Activated CD4-positive, alpha-beta T cell treated with anti-CD3 and anti-CD28 coated beads for 1 hour (primary cell): ENCODE results near the gene SFXN1.

ENCODE experiments used
- DNase-seq: peaks from one replicate; pipeline ENCODE4 v3.0.0-alpha.2; 2020

The SFXN1 gene

DNA sequence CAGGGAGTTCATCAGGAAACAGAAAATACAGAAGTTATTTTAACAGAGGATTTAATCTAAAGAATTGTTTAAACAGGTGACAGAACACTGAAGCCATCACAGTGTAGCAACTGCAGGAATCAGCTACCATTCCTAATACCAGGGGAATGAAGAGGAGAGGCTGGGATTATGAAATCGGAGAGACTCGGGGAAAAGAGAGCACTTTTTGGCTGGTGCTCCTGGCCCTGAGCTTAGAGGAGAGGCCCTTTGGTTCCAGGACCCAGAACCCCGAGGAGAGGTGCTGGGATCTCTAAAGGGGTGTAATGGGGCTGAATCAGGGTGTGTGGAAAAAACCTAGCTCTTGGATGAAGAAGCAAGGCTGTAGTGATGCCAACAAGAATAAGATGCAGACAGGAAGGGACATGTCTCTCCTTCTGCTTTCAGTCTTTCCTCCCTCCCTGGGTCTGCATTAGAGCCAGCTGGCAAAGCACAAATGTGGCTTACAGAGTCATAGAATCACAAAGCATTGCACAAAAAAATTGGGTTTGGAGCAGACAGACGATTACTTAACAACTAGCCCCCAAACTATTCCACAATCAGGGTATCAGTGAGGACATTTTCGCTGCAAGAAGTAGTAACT, 11.6 kb upstream of the SFXN1 start:
- no peak for DNase-seq

DNA sequence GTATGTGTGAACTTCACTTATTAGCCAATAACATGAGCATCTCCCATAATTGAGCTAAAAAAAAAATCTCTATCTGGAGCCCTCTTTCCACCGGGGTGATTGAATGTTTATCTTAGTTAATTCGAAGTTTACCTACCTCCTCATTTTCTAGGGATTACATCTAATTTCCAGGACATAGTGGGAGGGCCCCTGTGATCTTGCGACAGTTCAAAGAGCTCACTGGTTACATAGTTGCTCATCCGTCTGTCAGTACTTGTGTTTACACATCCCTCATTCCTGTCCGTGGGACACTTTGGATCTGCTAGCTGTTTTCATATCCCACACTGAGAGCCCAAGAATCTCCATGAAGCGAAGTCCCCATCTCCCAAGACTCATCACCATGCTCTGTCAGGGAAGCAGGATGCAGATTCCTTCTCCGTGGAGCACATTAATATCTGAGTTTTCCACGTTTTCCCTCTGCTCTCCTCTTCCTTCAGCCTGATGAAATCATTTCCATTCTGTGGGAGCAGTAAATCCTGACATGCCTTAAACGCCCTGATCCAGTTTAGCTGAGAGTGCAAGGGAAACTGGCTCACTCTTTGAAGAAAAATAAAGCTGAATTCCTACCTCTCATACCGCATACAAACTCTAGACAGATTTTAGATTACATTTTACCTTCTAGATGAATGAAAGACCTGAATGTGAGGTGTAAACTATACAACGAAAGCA, 10.2 kb upstream of the SFXN1 start:
- DNase-seq, result no peak

DNA sequence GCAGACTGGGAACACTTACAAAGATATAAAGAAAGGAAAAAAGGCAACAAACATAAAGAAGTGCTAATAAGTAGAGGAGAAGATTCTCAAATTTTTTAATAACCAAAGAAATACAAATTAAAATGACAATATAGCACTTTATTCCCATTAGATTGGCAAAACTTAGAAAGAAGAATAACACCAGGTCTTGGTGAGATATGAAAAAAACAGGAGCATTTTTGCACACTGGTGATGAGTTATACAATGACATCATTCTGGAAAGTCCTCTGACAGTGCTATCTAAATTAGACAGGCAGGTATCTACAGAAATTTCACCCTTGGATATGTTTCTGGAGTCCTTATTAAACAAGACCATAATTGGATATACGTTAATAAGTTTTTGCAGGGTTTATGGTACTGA, 9.5 kb upstream of the SFXN1 start:
- DNase-seq, result no peak

DNA sequence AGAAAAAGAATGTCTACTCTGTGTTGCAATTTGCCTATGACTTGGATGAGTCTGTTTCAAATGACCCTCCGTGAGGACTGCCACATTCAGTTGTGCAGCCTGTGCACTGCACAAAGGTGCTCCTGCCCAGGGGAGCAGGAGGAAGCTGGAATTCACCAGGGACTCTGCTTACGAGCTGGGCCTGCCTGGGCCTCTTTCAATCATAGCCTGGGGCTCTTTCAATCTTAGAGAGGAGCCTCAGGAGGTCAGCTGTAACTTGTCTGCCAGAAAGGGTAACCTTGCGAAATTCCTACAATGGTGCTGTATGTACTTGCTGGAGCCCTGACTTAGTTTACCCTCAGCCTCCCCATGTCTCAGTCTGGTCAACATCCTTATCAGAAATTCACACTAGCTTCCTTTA, 8.4 kb upstream of the SFXN1 start:
- no peak for DNase-seq

DNA sequence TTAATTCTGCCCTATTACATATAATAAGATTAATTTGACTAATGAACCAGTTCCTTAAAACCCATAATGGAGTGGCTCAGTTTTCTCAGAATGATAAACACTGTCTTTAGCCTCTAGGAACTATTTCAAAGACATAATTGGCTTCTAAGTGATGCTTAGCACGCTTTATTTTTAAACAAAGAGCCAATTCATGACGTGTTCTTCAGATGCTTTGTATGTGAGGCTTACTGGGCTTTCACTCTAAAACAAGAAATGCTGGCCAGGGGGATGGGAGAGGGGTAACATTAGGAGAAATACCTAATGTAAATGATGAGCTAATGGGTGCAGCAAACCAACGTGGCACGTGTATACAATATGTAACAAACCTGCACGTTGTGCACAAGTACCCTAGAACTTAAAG, 7.6 kb upstream of the SFXN1 start:
- DNase-seq, result no peak

DNA sequence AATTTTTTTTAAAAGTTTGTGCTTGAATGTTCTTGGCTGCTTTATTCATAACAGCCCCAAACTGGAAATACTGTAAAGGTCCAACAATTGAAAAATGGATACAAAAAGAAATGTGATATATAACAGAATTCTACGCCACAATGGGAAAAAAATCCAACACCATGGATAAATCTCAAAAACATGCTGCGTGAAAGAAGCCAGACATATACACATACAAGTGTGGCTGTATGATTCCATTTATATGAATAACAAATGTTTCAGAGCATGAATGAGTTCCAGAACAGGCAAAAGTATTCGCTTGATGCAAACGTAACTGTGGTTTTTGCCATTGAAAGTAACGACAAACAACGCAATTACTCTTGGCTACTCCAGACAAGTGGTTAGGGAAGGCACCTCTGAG, 7.2 kb upstream of the SFXN1 start:
- no peak for DNase-seq

DNA sequence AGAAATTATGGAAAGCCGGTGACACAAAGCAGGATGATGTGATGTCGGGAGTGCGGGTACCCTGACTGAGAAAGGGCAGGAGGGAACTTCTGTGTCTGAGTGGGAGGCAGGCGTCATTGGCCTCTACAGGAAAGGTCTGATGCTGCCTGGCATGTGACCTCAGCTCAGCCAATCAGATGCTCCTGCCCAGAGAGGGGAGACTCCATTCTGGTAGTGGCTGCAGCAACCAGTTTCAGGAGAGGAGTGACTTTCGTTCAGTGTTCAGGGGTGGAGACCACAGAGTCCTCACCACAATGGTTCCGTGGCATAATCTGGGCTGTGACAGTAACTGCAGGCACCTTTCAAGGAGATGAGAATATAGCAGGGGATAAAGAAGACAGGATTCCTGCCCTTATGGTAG, 6.7 kb upstream of the SFXN1 start:
- no peak for DNase-seq

DNA sequence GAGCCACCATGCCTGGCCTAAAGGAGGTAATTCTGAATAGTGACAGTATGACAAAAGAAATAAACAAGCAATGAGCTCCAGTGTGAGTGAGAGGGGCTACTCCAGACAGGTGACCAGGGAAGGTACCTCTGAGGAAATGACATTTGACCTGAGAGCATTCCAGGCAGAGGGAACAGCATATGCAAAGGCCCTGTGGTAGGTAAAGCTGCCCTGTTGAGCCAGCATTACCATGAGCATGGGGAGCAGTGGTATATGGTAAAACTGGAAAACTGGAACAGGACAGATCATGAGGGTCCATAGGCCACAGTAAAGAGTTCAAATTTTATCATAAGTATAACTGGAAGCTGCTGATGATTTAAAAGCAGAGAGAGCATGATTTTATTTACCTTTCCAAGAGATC, 6.0 kb upstream of the SFXN1 start:
- no peak for DNase-seq

DNA sequence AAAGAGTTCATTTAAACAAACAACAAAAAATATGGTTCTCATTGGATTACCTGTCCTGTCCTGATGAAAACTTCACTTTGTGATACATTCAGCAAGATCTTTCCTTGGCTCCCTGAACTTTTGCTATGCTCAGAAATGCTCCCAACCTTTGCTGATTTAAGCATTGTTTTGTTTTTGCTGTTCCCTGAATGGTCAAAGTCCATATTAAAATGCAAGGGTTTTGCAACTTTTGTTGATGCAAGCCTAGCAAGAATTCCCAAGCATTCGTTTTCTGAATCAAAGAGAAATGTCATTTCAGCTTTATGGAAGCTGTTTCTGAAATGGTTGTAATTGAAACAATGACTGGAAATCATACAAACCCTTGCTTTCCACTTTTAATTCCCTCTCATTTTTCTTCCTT, 3.1 kb upstream of the SFXN1 start:
- no peak for DNase-seq

DNA sequence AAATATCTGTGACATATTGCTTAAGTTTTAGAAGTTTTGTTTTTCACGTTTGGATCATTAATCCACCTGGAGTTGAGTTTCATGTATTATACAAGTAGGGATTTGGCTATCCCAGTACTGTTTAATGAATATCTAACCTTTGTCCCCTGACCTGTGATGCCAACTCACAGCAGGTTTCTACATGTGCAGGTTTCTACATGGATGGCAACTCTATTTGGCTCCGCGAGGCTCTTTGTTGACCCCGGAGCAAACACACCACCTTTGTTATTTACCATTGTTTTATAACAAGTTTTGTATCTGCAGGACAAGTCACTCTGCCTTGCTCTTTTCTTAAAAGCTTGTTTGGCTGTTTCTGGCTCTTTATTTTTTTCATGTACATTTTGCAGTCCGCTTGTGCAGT, 920 bp upstream of the SFXN1 start:
- DNase-seq, result no peak

DNA sequence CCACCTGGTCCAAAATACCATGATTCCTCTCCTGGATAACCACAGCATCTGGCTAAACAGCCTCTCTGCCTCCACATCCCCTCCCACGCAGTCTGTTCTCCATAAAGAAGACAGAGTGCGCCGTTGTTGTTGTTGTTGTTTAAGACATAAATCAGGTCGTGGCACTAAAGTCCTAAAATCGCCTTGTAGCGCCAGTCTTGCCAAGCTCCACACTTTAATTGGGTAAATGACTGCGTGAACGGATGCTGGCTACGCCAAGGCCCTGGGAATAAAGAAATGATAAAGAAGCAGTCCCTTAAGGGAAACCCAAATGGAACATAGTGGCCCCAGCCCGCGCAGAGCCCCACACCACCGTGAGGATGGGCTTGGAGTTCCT, 364 bp upstream of the SFXN1 start:
- no peak for DNase-seq

DNA sequence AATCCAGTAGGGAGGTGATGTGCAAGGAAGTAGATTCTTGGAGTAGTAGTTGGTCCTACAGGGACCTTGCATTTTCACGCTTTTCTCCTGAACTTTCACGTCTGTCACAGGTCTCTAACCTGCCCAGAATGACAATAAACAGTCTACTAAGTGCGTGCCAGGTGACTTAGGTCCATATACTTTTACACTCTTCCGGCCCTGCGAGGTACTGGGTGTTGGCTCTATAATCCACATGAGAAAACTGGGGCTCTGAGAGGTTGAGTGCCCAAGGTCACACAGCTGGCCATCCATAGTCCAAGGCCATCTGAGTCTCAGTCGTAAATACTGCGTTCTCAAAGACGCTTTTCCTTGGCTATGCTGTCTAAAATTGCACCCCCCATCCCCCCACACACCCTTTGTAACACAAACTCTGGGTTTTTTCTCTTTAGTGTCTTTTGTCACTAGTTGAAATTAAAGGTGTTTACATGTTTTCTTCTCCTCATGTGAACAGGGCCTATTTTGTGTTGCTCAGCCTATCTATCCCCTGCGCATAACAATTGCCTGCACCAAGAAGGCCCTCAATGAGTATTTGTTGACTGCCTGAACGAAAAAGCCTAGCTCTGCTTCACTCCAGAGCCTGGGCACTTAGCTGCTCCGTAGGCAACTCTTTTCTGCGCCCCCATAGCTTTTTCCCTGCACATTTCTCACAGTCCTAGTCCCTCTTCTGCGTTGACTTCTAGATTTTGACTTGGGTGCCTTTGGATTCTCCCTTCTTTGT, 943 bp downstream of the SFXN1 start:
- no peak for DNase-seq

DNA sequence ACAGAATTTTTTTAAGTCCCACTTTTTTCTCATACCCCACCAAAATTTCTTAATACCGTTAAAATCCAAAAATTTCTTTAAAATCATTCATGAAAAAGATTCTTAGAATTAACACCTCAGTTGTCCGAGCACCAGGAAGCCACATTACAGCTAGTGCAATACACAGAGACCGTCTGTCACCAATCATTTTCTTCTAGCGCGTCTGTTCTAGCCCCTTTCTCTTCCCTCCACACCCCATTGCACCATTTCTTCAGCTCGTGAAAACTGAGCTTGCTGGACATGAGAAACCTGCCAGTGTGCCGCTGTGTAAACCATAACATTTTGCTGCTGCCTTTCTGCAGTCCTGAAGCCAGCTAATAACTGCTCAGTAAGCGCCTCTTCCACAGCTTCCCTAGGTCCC, 5.0 kb downstream of the SFXN1 start:
- no peak for DNase-seq

DNA sequence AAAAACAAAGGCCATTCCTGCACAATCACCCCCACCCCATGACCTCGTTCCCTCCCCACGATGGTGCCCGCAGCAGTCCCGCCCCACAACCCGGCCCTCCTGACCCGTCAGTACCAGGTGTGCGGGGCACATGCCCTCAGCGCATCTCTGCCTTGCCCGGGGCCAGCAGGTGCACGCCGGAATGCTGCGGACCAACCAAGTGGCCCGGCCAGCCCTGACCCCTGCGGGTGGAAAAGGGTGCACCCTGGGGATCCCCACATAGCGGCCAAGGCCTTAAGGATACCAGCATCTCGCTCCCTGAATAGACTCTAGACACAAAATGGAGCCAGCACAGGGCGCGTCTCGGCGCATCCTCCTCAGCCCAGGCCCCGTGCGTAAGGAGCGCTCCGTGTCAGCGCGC, 6.0 kb downstream of the SFXN1 start:
- DNase-seq, result no peak

DNA sequence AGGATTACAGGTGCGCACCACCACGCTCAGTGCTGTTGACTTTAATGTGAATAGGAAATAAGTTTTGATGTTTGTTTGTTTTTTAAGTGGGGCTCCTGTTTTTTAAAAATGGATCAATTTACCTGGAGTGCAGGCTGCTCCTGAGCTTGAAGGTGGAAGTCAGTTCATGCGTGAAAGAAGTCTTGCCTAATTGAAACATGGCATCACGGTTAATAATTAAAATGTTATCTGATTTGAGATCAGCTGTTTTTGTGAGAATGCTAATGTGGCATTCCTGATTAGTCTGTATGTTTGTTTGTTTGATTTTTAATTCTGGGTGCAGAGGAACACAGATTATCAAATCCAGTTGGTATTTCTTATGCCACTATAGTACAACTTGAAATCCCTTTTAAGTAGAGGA, 6.5 kb downstream of the SFXN1 start:
- no peak for DNase-seq

DNA sequence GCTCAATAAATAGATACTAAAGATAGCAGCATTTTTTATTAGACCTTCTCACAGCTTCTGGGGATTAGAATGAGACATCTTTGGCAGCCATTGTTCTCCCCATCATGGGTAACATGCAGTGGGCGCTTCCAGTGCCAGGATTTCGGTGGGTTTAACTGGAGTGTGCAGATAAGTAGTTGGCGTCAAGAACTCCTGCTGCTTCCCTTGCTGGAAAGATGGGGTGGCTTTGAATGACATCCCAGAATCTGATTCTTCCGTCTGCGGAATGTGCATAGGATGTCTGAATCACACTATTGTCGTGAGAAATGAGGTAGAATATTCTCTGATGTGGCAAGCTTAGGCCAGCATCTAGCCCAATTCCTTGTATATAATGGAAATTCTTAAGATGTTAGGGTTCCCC, 7.3 kb downstream of the SFXN1 start:
- no peak for DNase-seq

DNA sequence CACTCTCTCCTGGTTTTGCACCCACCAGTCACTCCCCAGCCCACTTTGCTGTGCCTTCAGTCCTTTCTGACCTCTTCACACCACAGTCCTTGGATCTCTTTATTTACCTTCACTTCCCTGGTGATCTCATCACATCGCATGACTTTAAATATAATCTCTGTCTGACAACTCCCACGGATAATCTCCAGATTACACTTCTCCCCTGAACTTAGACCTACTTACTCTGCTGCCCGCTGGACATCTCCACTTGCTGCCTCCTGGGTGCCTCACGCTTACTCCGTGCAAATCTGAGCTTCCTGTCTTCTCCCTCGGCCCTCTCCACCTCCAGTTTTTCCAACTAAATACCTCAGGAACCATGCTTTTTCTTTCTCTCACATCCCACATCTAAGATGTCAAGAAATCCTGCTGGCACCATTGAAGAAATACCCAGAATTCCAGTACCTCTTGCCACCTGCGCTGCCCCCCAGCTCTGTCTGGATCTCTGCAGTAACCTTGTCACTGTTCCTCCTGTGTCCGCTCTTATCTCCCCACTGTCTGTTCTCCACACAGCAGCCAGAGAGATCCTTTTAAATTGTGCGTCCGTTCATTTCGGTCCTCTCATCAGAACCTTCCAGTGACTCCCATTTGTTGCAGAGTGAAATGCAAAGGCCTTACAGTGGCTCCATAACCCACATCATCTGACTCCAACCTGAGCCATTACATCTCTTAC, 9.3 kb downstream of the SFXN1 start:
- no peak for DNase-seq

DNA sequence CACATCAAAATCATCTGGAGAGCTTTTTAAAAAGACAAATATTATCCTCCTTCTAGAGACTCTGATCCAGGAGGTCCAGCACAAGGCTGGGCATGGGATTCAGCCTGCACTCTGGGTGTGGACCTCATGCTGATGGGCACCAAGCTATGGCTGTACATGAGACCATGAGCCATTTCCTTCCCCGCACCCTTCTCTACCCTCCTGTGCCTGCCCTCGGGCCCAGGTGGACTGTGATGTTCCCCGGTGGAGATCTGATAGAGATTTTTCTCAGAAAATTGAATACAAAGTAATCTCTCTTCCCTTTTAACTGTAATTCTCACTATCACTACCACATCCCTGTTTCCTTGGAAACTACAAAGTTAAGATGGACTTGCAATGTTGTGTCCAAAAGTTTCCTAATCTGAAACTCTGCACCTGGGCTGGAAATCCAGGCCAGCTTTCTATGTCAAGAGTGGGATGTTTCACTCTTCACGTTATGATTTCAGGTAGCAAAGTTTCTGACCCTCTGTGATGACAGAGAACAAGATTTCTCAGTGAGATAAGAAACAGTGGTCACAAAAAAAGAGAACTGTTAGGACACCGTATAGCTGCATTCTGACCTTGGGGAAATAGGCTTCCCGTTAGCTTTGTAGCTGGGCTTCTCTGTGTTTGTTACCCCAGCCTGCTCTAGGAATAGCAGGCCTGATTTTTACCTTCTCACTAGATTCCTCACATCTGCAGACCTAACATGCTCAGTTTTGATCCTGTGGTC, 11.5 kb downstream of the SFXN1 start:
- DNase-seq, result no peak

DNA sequence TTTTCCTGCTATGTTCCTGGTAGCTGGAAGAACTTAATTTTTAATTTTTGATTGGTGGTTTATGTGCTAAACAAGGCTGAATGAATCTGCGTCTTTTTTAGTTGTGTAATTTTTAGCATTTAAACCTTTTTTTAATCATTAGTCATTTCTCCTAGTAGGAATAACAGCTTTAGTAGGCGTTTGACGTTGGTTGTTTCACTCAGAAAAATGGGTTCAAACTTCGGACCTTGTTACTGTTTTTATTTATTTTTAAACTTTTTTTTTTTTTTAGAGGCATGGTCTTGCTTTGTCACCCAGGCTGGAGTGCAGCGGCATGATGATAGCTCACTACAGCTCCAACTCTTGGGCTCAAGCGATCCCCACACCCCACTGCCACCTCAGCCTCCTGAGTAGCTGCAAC, 12.9 kb downstream of the SFXN1 start:
- no peak for DNase-seq

DNA sequence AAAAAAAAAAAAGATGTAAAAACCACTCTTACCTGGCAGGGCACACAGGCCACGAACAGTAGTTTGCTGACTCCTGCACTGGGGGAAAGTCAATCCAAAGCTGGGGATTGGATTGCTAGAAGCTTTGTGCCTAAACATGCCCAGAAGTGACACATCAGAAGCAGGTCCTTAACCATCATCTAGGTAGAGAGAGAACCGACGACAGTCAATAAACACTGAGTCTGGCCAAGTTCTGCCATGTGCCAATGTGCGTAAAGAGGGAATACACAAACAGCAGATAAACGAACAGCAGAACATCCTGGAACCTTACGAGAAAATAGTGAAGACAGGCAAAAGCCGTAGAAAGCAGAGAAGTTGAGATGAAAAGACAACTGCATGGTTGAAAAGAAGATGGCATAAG, 14.9 kb downstream of the SFXN1 start:
- no peak for DNase-seq

DNA sequence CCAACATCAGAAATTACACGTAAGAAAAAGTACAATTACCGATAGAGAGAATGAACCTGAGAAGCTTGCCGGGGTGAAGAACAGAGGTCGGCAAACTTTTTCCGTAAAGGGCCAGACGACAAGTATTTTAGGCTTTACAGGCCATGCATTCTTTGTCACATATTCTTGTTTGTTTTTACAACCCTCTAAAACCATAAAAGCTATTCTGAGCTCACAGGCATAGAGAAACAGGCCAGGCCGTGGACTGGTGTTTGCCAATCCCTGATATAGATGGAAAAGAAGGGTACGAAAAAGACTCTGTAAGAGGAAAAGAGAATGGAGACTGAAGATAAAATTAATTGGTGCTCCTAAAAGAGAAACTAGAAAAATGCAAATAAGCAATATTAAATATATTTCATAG, 15.4 kb downstream of the SFXN1 start:
- no peak for DNase-seq

DNA sequence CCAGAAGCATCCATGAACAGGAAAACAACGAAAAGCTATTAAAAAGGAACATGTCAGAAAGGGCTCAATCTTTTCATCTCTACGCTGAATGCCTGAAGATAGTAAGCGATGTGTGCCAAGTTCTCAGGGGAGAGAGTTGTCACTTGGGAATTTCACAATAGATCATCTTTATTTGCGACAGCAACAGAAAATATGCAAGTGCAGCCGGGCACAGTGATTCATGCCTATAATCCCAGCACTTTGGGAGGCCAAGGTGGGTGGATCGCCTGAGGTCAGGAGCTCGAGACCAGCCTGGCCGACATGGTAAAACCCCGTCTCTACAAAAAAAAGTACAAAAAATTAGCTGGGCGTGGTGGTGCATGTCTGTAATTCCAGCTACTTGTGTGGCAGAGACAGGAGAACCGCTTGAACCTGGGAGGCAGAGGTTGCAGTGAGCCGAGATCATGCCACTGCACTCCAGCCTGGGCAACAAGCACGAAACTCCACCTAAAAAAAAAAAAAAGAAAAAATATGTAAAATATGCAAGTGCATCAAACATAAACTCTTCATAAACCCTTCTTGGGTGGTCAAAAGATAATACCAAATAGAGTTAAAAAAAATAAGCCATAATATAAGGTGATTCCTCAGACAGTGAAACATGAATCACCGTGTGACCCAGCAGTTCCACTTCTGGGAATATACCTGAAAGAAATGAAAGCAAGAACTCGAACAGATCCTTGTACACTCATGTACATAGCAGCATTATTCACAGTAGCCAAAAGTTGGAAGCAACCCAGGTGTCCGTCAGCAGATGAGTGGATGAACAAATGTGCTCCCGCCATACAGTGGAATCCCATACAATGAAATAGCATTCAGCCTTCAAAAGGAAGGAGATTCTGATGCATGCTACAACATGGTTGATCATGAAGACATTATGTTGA, 16.2 kb downstream of the SFXN1 start:
- no peak for DNase-seq
